Measurements from ENCODE around the gene MED7. TPM values are rescaled to one million over a fixed set of nuclear protein-coding genes. Genes with fewer than 3 reads are reported as not detected.

MED7 gene
- total and polyA plus RNA-seq, 9 of the 15 experiments (the other 6 are each of a cell fraction or from before 2014, with no cell fraction given): 4.5 to 38.7 (median 12.2) TPM

GRCh38 chr5:157157293-157157891 is 14.7 kb upstream of the MED7 start:
- DNase-seq (ENCODE audit: extremely low read depth in 1 of 4, low spot score in 3 of 4) (no peak), ATAC-seq (no peak), FAIRE-seq (no peak)
- intact Hi-C loops (cut with micrococcal nuclease): no loop called here
- Histone ChIP-seq H3K27ac (ENCODE audit: extremely low read depth, low read depth, low read length) (no peak overlapping the region), H3K4me3 (no peak overlapping the region), H2AFZ (ENCODE audit: low read depth, low read length) (no peak overlapping the region), H3K4me2 (ENCODE audit: insufficient read depth, low read length) (no peak overlapping the region), H3K27me3 (ENCODE audit: control insufficient read depth in 2 of 2, insufficient read depth in 2 of 2, low read length in 2 of 2) (peaks cover 5 to 7% of the 10 kb centered on the region in 2 experiments; a peak in 4 of 5 replicates), H3K4me1 (replicated peaks in 1 of 2; ENCODE audit: control insufficient read depth in 2 of 2, insufficient read depth in 2 of 2, low read length in 2 of 2) (no peaks in the 10 kb centered on the region), H4K20me1 (replicated peaks; ENCODE audit: control insufficient read depth, insufficient read depth, low read length) (no peaks in the 10 kb centered on the region), H3K79me2 (ENCODE audit: control insufficient read depth, insufficient read depth, low read length) (no peaks in the 10 kb centered on the region), H3K9me3 (replicated peaks; ENCODE audit: control insufficient read depth, insufficient read depth, low read depth, low read length) (no peaks in the 10 kb centered on the region), H3K9ac (ENCODE audit: insufficient read depth in 1 of 2, low read depth in 2 of 2, low read length in 2 of 2) (no peak overlapping the region), H3K9me1 (ENCODE audit: control insufficient read depth, insufficient read depth, low read length) (no peaks in the 10 kb centered on the region), H3K36me3 (ENCODE audit: control insufficient read depth, insufficient read depth, low read length) (no peaks in the 10 kb centered on the region)
- CTCF ChIA-PET (ENCODE audit: low intra/inter-chr PET ratio): interaction anchor here (0.6 to 0.7 kb wide), 2 partner anchors 698 to 1369 kb away, joined by 3 to 4 read pairs; no protein-coding TSS in a partner anchor
- 8% methylated on average over 1 of the region's 1 CpG for WGBS (ENCODE audit: insufficient coverage, low coverage, missing lambda C conversion rate)
- BruUV-seq (replicated peaks): no TSS peak
- no peak for TF ChIP-seq TAF1 (IDR thresholded peaks at IDR 0.05; ENCODE audit: control insufficient read depth, extremely low read depth, insufficient read depth, low read length, severe bottlenecking)
- POLR2A ChIA-PET: interaction anchor here (0.6 to 0.7 kb wide), 2 partner anchors 12 to 25 kb away, joined by 3 to 4 read pairs; no protein-coding TSS in a partner anchor
- in situ Hi-C loops (cut with MboI): no loop called here

- Histone ChIP-seq H3K9me1 (ENCODE audit: control insufficient read depth, insufficient read depth, low read length) (no peaks in the 10 kb centered on the region), H4K20me1 (replicated peaks; ENCODE audit: control insufficient read depth, insufficient read depth, low read length) (no peaks in the 10 kb centered on the region), H3K4me3 (no peak overlapping the region), H2AFZ (ENCODE audit: low read depth, low read length) (no peak overlapping the region), H3K4me1 (replicated peaks in 1 of 2; ENCODE audit: control insufficient read depth in 2 of 2, insufficient read depth in 2 of 2, low read length in 2 of 2) (no peaks in the 10 kb centered on the region), H3K9me3 (replicated peaks; ENCODE audit: control insufficient read depth, insufficient read depth, low read depth, low read length) (no peaks in the 10 kb centered on the region), H3K36me3 (ENCODE audit: control insufficient read depth, insufficient read depth, low read length) (no peaks in the 10 kb centered on the region), H3K4me2 (ENCODE audit: insufficient read depth, low read length) (no peak overlapping the region), H3K27ac (ENCODE audit: extremely low read depth, low read depth, low read length) (no peak overlapping the region), H3K27me3 (ENCODE audit: control insufficient read depth in 2 of 2, insufficient read depth in 2 of 2, low read length in 2 of 2) (peaks cover 0 to 2% of the 10 kb centered on the region in 2 experiments; a peak in 2 of 5 replicates), H3K79me2 (ENCODE audit: control insufficient read depth, insufficient read depth, low read length) (no peaks in the 10 kb centered on the region), H3K9ac (ENCODE audit: insufficient read depth in 1 of 2, low read depth in 2 of 2, low read length in 2 of 2) (no peak overlapping the region)
- BruUV-seq (replicated peaks): no TSS peak
- ChIA-PET POLR2A (no interaction called here), CTCF (ENCODE audit: low intra/inter-chr PET ratio) (no interaction called here)
- intact Hi-C loops (cut with micrococcal nuclease) (no loop called here), in situ Hi-C loops (cut with MboI) (no loop called here)
- DNase-seq (ENCODE audit: extremely low read depth in 1 of 4, low spot score in 3 of 4) (no peak), ATAC-seq (no peak), FAIRE-seq (no peak)
- no peak for TF ChIP-seq ZNF644 (tag; IDR thresholded peaks at IDR 0.05; ENCODE audit: low read depth)
- TF ChIP-seq ZNF507 (tag; conservative IDR thresholded peaks at IDR 0.05): peak; percentile 91
- 3% methylated on average over 3 of the region's 3 CpGs for WGBS (ENCODE audit: insufficient coverage, low coverage, missing lambda C conversion rate)
Measured at GRCh38 chr5:157155297-157155696, 12.6 kb upstream of the MED7 start.
